Activated naive CD4-positive, alpha-beta T cell (primary cell): Measurements from ENCODE around the gene TMEM167A.

ENCODE experiments used
- DNase-seq, 4 experiments: peaks; one replicate each; lab custom pipeline; 2025; lab: John Stamatoyannopoulos, UW

TMEM167A gene

GRCh38 chr5:83035373-83036100 lies 41.7 kb downstream of the TMEM167A start:
- no peak for DNase-seq

GRCh38 chr5:83034528-83035207 lies 42.5 kb downstream of the TMEM167A start:
- no peak for DNase-seq

GRCh38 chr5:83034036-83034435 lies 43.2 kb downstream of the TMEM167A start:
- no peak for DNase-seq

GRCh38 chr5:83031381-83031780 lies 45.8 kb downstream of the TMEM167A start:
- DNase-seq: no peak

GRCh38 chr5:83029912-83030311 lies 47.3 kb downstream of the TMEM167A start:
- no peak for DNase-seq

GRCh38 chr5:83026930-83027687 lies 50.1 kb downstream of the TMEM167A start:
- no peak for DNase-seq

GRCh38 chr5:83026516-83026915 lies 50.7 kb downstream of the TMEM167A start:
- no peak for DNase-seq

- no peak for DNase-seq
Observed at GRCh38 chr5:83025690-83026478, 51.3 kb downstream of the TMEM167A start.

GRCh38 chr5:83022334-83022733 lies 54.9 kb downstream of the TMEM167A start:
- no peak for DNase-seq

- DNase-seq: no peak
Observed at GRCh38 chr5:83015676-83016075, 61.5 kb downstream of the TMEM167A start.

- DNase-seq: no peak
Observed at GRCh38 chr5:83011985-83012384, 65.2 kb downstream of the TMEM167A start.

- DNase-seq: no peak
Observed at GRCh38 chr5:83009408-83009807, 67.8 kb downstream of the TMEM167A start.

GRCh38 chr5:83007755-83008154 lies 69.4 kb downstream of the TMEM167A start:
- DNase-seq: no peak

GRCh38 chr5:83006683-83007283 lies 70.4 kb downstream of the TMEM167A start:
- no peak for DNase-seq

GRCh38 chr5:83003791-83004190 lies 73.4 kb downstream of the TMEM167A start:
- DNase-seq: no peak
